Omental fat pad (tissue), 4 donors: Measurements from ENCODE around the gene CTDSPL. TPM values are rescaled to one million over a fixed set of nuclear protein-coding genes. Genes with fewer than 3 reads are reported as not detected.

ENCODE experiments used
- ATAC-seq: fragments of 150-250 bp; one replicate; pipeline ENCODE4 v1.9.1; 2016; ENCODE audit warnings: mild to moderate bottlenecking, moderate library complexity; ENCODE audit not compliant: low FRiP score
- DNase-seq: peaks from one replicate; pipeline ENCODE4 v3.0.0-alpha.2; 2019; ENCODE audit warnings: low spot score
- CTCF ChIP-seq, 3 donors: fragments of 450-650 bp; IDR thresholded peaks; one replicate each; pipeline ENCODE4 v1.5.1; 2016 to 2017; ENCODE audit warnings: antibody characterized with exemption in 3 of 3, mild to moderate bottlenecking in 3 of 3, moderate library complexity in 2 of 3
- total RNA-seq, 4 donors: library from RNA; depleted of rRNA; stranded (reverse); fragments of >200 nt; gene quantifications; one replicate each; pipeline ENCODE4 v1.1.0, GENCODE V29; 2016

The CTDSPL gene
- total RNA-seq, 4 donors from 2014 or later: 23.9 to 41.8 (median 33.2) TPM

DNA sequence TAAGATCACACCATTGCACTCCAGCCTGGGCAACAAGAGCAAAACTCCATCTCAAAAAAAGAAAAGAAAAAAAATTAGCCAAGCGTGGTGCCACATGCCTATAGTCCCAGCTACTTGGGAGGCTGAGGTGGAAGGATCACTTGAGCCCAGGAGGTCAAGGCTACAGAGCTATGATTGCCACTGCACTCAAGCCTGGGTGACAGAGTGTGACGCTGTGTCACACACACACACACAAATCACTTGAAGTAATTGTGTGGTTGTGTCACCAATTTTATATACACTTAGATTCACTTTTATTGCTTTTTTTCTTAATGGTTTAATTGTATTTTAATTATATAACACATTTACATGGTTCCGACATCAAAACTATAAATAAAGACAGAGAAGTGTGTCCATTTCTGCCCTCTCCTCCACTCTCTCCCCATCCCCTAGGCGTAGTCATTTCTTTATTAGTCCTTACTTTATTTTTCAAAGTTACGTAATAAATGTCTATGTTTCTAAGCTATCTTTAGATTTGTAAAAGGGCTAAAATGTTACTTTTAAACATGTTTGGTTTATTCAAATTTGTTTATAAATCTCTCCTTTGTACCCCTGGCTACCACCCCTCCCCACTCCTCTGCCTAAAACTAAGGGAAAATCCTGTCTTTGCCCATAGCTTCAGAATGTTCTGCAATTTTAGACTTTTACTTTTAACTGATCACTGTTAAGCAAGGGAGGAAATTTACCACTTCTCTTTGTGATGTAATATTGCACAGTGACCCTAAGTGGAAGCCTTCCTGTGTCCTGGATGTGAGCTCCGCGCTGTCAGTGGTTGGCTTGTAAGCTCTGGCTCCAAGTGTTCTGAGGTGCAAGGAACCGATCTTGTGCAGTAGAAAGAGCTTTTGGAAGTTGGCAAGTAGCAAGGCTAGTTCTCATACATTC, 118.1 kb downstream of the CTDSPL start:
- no peak for TF ChIP-seq CTCF (IDR thresholded peaks at IDR 0.05)
- DNase-seq (no peak), ATAC-seq (no peak)

GRCh38 chr3:37980462-37981347, 119.0 kb downstream of the CTDSPL start:
- no peak for DNase-seq
- TF ChIP-seq CTCF (IDR thresholded peaks at IDR 0.05): no peak
- ATAC-seq: no peak

- DNase-seq (no peak), ATAC-seq (no peak)
- no peak for TF ChIP-seq CTCF (IDR thresholded peaks at IDR 0.05)
Measured at GRCh38 chr3:37981348-37981664, 119.6 kb downstream of the CTDSPL start.

DNA sequence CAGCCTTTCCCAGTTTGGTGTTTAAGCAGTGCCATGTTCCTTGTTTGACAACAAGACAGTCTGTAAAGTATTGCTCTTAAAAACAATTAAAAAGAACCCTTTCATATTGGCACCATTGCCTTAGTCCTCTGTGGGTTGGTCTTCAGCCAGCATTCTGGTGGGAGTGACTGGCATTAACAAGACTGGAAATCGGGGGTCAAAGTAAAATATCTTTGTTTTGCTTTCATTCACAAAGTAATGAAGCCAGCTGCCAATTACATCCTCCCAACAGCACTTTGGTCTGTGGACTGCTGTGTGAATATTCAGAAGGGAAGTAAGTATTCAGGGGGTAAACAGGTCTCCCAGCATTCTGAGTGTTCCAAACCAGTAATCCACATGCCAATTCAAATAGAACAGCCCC, 120.7 kb downstream of the CTDSPL start:
- no peak for TF ChIP-seq CTCF (IDR thresholded peaks at IDR 0.05)
- DNase-seq: no peak
- no peak for ATAC-seq

DNA sequence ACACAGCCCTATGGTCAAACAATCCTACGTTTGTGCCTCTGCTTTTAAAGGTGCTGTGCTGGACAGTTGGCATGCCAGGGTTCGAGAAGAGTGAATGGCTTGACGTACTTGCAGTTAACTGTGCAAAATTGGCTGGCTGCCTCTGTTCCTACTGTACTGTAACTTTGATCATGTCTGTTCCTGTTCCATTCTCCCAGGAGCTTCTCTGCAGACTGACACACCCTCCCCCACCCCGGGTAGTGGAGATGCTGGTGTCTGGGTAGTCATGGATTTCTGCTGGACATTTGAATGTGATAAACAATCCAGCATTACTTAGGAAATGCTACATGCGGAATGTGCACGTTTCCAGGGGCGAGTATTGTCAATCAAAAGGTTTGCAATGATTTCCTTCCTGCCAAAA, 122.4 kb downstream of the CTDSPL start:
- no peak for TF ChIP-seq CTCF (IDR thresholded peaks at IDR 0.05)
- DNase-seq (no peak), ATAC-seq (no peak)

DNA sequence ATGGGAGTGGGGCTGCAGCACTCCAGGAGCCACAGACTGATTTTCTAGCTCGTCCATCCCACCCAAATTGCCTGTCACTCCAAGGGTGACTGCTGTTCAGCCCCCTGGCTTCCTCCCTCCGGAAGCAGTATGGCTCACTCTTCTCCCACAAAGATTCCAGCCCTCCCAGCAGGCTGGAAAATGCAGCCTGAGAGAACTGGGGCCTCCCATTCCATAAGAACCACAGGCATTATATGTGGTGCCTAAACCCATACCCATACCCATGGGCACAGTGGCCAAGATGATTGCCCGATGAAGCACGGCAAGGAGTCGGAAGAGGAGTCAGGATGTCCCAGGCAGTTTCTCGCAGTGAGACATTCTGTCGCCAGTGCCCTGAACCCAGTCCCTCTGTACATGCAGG, 122.9 kb downstream of the CTDSPL start:
- DNase-seq (no peak), ATAC-seq (no peak)
- no peak for TF ChIP-seq CTCF (IDR thresholded peaks at IDR 0.05)
